ENCODE data around the gene HTRA1. TPM values are rescaled to one million over a fixed set of nuclear protein-coding genes. Genes with fewer than 3 reads are reported as not detected.

The HTRA1 gene
- total and polyA plus RNA-seq, 2 of the 4 experiments (the other 2 are of a cell fraction), result 28.5 to 108 TPM

DNA sequence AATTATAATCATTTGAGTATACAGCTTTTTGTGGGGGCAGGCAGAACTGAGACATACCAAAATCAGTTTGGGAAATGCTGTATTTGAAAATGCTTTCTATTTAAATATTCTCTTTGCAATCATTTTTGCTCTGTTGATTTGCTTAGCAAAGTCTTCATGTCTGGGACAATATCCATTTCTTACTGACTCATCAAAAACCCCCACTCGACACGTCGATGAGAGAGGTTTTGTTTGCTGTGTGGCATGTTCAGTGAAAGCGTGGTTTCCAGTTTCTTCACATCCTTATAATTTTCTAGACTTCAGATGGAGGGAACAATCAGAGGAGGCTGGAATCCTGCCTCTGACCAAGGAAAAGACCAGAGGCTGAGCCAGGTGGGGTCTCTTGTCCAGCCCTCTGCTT, 28.9 kb downstream of the HTRA1 start:
- Histone ChIP-seq H3K9ac (ENCODE audit: low read depth, low read length) (no peak overlapping the region), H3K4me2 (ENCODE audit: low read depth, low read length) (no peak overlapping the region), H2AFZ (replicated peaks; ENCODE audit: low read length, poor library complexity) (no peak overlapping the region), H3K18ac (ENCODE audit: low read depth, low read length) (no peak overlapping the region), H3K4ac (ENCODE audit: low read depth, low read length) (no peak overlapping the region), H3K27ac (ENCODE audit: insufficient read depth, low read length) (no peak overlapping the region), H3K36me3 (ENCODE audit: control insufficient read depth, insufficient read depth, low read length) (peaks cover 8% of the 10 kb centered on the region; the same call in 1 of the 2 replicates), H4K8ac (ENCODE audit: low read depth in 2 of 2, low read length in 2 of 2) (no peak overlapping the region), H3K9me3 (ENCODE audit: control insufficient read depth, insufficient read depth, low read length) (no peaks in the 10 kb centered on the region), H3K4me3 (ENCODE audit: insufficient read depth, low read depth, low read length) (no peak overlapping the region), H3K56ac (ENCODE audit: extremely low read depth, insufficient read depth, low read length) (no peak overlapping the region), H2BK20ac (ENCODE audit: low read depth, low read length) (no peak overlapping the region), H4K5ac (ENCODE audit: low read depth, low read length) (no peak overlapping the region), H3K79me1 (ENCODE audit: low read depth in 1 of 2, low read length in 2 of 2) (peaks cover 3 to 8% of the 10 kb centered on the region in 2 experiments; a peak in 1 of 4 replicates), H3K27me3 (ENCODE audit: control insufficient read depth, insufficient read depth, low read length) (no peaks in the 10 kb centered on the region), H3K23ac (ENCODE audit: low read depth, low read length) (no peak overlapping the region), H2BK5ac (ENCODE audit: low read depth, low read length, poor library complexity, severe bottlenecking) (no peak overlapping the region), H2AK5ac (ENCODE audit: low read depth, low read length) (no peak overlapping the region), H4K20me1 (ENCODE audit: insufficient read depth, low read length) (no peaks in the 10 kb centered on the region; the same call in 1 of the 2 replicates), H2BK120ac (ENCODE audit: low read depth, low read length) (no peak overlapping the region), H2BK15ac (ENCODE audit: low read depth, low read length) (no peak overlapping the region), H4K91ac (ENCODE audit: insufficient read depth, low read depth, low read length) (no peak overlapping the region), H3K4me1 (ENCODE audit: control insufficient read depth, insufficient read depth, low read length) (peaks cover 24% of the 10 kb centered on the region), H3K9me1 (ENCODE audit: insufficient read depth, low read length) (0 out of 2 replicates have a peak, but pooled peaks cover 4% of the 10 kb centered on the region), H2AK9ac (replicated peaks; ENCODE audit: low read depth, low read length, poor library complexity) (no peak overlapping the region), H3K14ac (replicated peaks; ENCODE audit: low read depth, low read length) (no peak overlapping the region)
- intact Hi-C loops (cut with micrococcal nuclease) (no loop called here), dilution Hi-C loops (cut with HindIII; ENCODE audit: low sequenced_read_pairs, unreplicated experiment) (no loop called here), in situ Hi-C loops (cut with MboI; ENCODE audit: low sequenced_read_pairs) (no loop called here)
- no TSS peak for BruUV-seq (replicated peaks)
- peak; percentile 87 for TF ChIP-seq MAFK (IDR thresholded peaks at IDR 0.05; ENCODE audit: low read depth, low read length)
- TF ChIP-seq POLR2A (IDR thresholded peaks at IDR 0.05; ENCODE audit: low read depth, low read length), result no peak
- ATAC-seq (ENCODE audit: low read depth) (no peak), DNase-seq (peak; percentile 61)
- no CpG with 5 or more reads among the region's 4 CpGs for WGBS, 2 experiments (ENCODE audit: extremely low coverage in 2 of 2, insufficient read length in 1 of 2)
- ChIA-PET POLR2A (ENCODE audit: unreplicated experiment) (no interaction called here), CTCF (no interaction called here)

Data from IMR-90 (cell line).